AG09309 (cell line): ENCODE results near the gene NIPBL.
"Not testable (repeated sequence)": the region's sequence is repeated elsewhere in the genome, so short reads cannot be mapped to it uniquely, and the experiment has no call there.

ENCODE experiments used
- DNase-seq: peaks from one replicate; pipeline ENCODE4 v3.0.0-alpha.2; 2010; ENCODE audit warnings: low read depth
- H3K4me3 ChIP-seq: 2 replicates; pipeline ENCODE4 v1.5.1; 2011; ENCODE audit warnings: mild to moderate bottlenecking, low read depth, low read length, moderate library complexity; ENCODE audit not compliant: control insufficient read depth
- CTCF ChIP-seq: IDR thresholded peaks from 2 replicates; pipeline ENCODE4 v1.5.1; 2011; ENCODE audit warnings: mild to moderate bottlenecking, low read depth, low read length, inconsistent platforms; ENCODE audit not compliant: insufficient read depth, control insufficient read depth; ENCODE audit errors: missing control alignments

NIPBL gene

GRCh38 chr5:36902353-36902752, 25.8 kb downstream of the NIPBL start:
- no peak overlapping the region for H3K4me3 ChIP-seq
- DNase-seq = no peak
- TF ChIP-seq CTCF = no peak

GRCh38 chr5:36904677-36905076, 28.1 kb downstream of the NIPBL start:
- no peak for DNase-seq
- TF ChIP-seq CTCF = no peak
- no peak overlapping the region for H3K4me3 ChIP-seq

- no peak overlapping the region for H3K4me3 ChIP-seq
- TF ChIP-seq CTCF = no peak
- DNase-seq = no peak
Observed at GRCh38 chr5:36908544-36909260, 32.1 kb downstream of the NIPBL start.

- no peak for DNase-seq
- H3K4me3 ChIP-seq = no peak overlapping the region
- TF ChIP-seq CTCF = no peak
Observed at GRCh38 chr5:36915653-36916052, 39.1 kb downstream of the NIPBL start.

- not testable (repeated sequence) for H3K4me3 ChIP-seq, DNase-seq
Observed at GRCh38 chr5:36916614-36917013, 40.0 kb downstream of the NIPBL start.

GRCh38 chr5:36917358-36917757, 40.8 kb downstream of the NIPBL start:
- DNase-seq, H3K4me3 ChIP-seq: not testable (repeated sequence)

- TF ChIP-seq CTCF = no peak
- H3K4me3 ChIP-seq = no peak overlapping the region
- DNase-seq = no peak
Observed at GRCh38 chr5:36919238-36919637, 42.7 kb downstream of the NIPBL start.

- no peak overlapping the region for H3K4me3 ChIP-seq
- no peak for TF ChIP-seq CTCF
- no peak for DNase-seq
Observed at GRCh38 chr5:36919650-36920049, 43.1 kb downstream of the NIPBL start.
